Liver (tissue), 9 donors: ENCODE measurements around the gene GLT6D1. TPM values are rescaled to one million over a fixed set of nuclear protein-coding genes. Genes with fewer than 3 reads are reported as not detected.

Experiments used
- DNase-seq: peaks from one replicate; pipeline ENCODE4 v3.0.0-alpha.2; 2017; ENCODE audit warnings: low spot score
- H3K27ac ChIP-seq, 2 donors: one replicate each; pipeline ENCODE4 v1.7.0; 2013; ENCODE audit warnings: inconsistent platforms in 2 of 2, low read length in 2 of 2, control low read depth in 1 of 2, low read depth in 1 of 2, mild to moderate bottlenecking in 1 of 2
- H3K27me3 ChIP-seq, 4 donors: one replicate each; pipeline versions ENCODE4 v1.6.1 to v1.7.0; 2013; ENCODE audit warnings: low read length in 3 of 4, inconsistent platforms in 1 of 4, mild to moderate bottlenecking in 1 of 4, moderate library complexity in 1 of 4; ENCODE audit not compliant: control insufficient read depth in 4 of 4, insufficient read depth in 4 of 4
- H3K36me3 ChIP-seq, 4 donors: one replicate each; pipeline versions ENCODE4 v1.6.1 to v1.7.0; 2013; ENCODE audit warnings: low read length in 3 of 4, mild to moderate bottlenecking in 3 of 4, low read depth in 1 of 4, moderate library complexity in 1 of 4; ENCODE audit not compliant: control insufficient read depth in 4 of 4, insufficient read depth in 3 of 4
- H3K4me1 ChIP-seq, 4 donors: one replicate each; pipeline versions ENCODE4 v1.6.1 to v1.7.0; 2013; ENCODE audit warnings: low read length in 3 of 4, mild to moderate bottlenecking in 3 of 4, moderate library complexity in 1 of 4; ENCODE audit not compliant: control insufficient read depth in 4 of 4, insufficient read depth in 4 of 4
- H3K4me3 ChIP-seq, 3 donors: one replicate each; pipeline versions ENCODE4 v1.6.1 to v1.7.0; 2013; ENCODE audit warnings: low read length in 3 of 3, control low read depth in 1 of 3, low read depth in 1 of 3, mild to moderate bottlenecking in 1 of 3
- H3K9ac ChIP-seq, 2 donors: one replicate each; pipeline ENCODE4 v1.7.0; 2013; ENCODE audit warnings: low read length in 2 of 2, mild to moderate bottlenecking in 2 of 2, moderate library complexity in 2 of 2, control low read depth in 1 of 2, low read depth in 1 of 2
- H3K9me3 ChIP-seq, 4 donors: one replicate each; pipeline versions ENCODE4 v1.6.1 to v1.7.0; 2013; ENCODE audit warnings: low read length in 3 of 4; ENCODE audit not compliant: control insufficient read depth in 4 of 4
- EGR1 ChIP-seq, 2 donors: IDR thresholded peaks; 2 replicates each; pipeline ENCODE4 v1.6.1; 2016 to 2018; ENCODE audit warnings: antibody characterized with exemption in 2 of 2, low read depth in 2 of 2
- FOXA2 ChIP-seq: IDR thresholded peaks from 2 replicates; pipeline ENCODE4 v1.6.1; 2016; ENCODE audit warnings: antibody characterized with exemption
- GABPA ChIP-seq, 2 donors: IDR thresholded peaks in 1 of 2; conservative IDR thresholded peaks in 1 of 2; 2 replicates each; pipeline ENCODE4 v1.6.1; 2016; ENCODE audit warnings: antibody characterized with exemption in 2 of 2, mild to moderate bottlenecking in 1 of 2, moderate library complexity in 1 of 2
- HNF4A ChIP-seq, 2 donors: conservative IDR thresholded peaks; 2 replicates each; pipeline ENCODE4 v1.6.1; 2016; ENCODE audit warnings: antibody characterized with exemption in 2 of 2, mild to moderate bottlenecking in 2 of 2
- JUND ChIP-seq, 2 donors: IDR thresholded peaks; 2 replicates each; pipeline ENCODE4 v1.6.1; 2016; ENCODE audit warnings: antibody characterized with exemption in 2 of 2
- NR2F2 ChIP-seq: IDR thresholded peaks from 2 replicates; pipeline ENCODE4 v1.6.1; 2016; ENCODE audit warnings: antibody characterized with exemption
- RAD21 ChIP-seq, 2 donors: IDR thresholded peaks; 2 replicates each; pipeline ENCODE4 v1.6.1; 2016; ENCODE audit warnings: antibody characterized with exemption in 2 of 2, mild to moderate bottlenecking in 2 of 2
- RXRA ChIP-seq, 2 donors: IDR thresholded peaks; 2 replicates each; pipeline ENCODE4 v1.6.1; 2017 to 2018; ENCODE audit warnings: antibody characterized with exemption in 2 of 2, mild to moderate bottlenecking in 1 of 2
- SP1 ChIP-seq: IDR thresholded peaks from 2 replicates; pipeline ENCODE4 v1.6.1; 2018; ENCODE audit warnings: antibody characterized with exemption, mild to moderate bottlenecking
- TAF1 ChIP-seq: conservative IDR thresholded peaks from 2 replicates; pipeline ENCODE4 v1.6.1; 2016; ENCODE audit warnings: antibody characterized with exemption, mild to moderate bottlenecking
- YY1 ChIP-seq: IDR thresholded peaks from 2 replicates; pipeline ENCODE4 v1.6.1; 2016; ENCODE audit warnings: antibody characterized with exemption, mild to moderate bottlenecking
- WGBS: extraction: QIAGEN DNeasy Blood & Tissue Kit; methylation state at CpG from one replicate; pipeline ENCODE4 v1.1.7; 2013; 5-methylcytosine and 5-hydroxymethylcytosine counted together
- polyA plus RNA-seq, 2 donors: library from polyadenylated mRNA; stranded (reverse) in 1 of 2; unstranded in 1 of 2; fragments of 200-250 nt in 1 of 2; fragments of >200 nt in 1 of 2; fragmentation: Nextera tagmentation in 1 of 2; extraction: Ambion mirVana in 1 of 2; gene quantifications; one replicate each; pipeline versions ENCODE4 v1.2.1 to v1.2.3, GENCODE V29; 2013 to 2015
- total RNA-seq, 2 donors: library from RNA; depleted of rRNA; stranded (reverse); fragments of >200 nt; gene quantifications; one replicate each; pipeline ENCODE4 v1.2.3, GENCODE V29; 2014
- TF ChIP-seq, protein P1 (sequence below): IDR thresholded peaks from 2 replicates; pipeline ENCODE4 v1.6.1; 2016; ENCODE audit warnings: antibody characterized with exemption
- TF ChIP-seq, protein P2 (sequence below): IDR thresholded peaks from 2 replicates; pipeline ENCODE4 v1.6.1; 2016; ENCODE audit warnings: antibody characterized with exemption
- TF ChIP-seq, protein P3 (sequence below): IDR thresholded peaks from 2 replicates; pipeline ENCODE4 v1.6.1; 2016; ENCODE audit warnings: antibody characterized with exemption
- TF ChIP-seq, protein P4 (sequence below): IDR thresholded peaks from 2 replicates; pipeline ENCODE4 v1.6.1; 2016; ENCODE audit warnings: antibody characterized with exemption, mild to moderate bottlenecking
- donor health status: healthy.
- donor health status: healthy.
- donor health status: healthy.
- donor health status: healthy.
- donor health status: healthy.

Gene GLT6D1
- total and polyA plus RNA-seq, 4 donors, result not detected

DNA sequence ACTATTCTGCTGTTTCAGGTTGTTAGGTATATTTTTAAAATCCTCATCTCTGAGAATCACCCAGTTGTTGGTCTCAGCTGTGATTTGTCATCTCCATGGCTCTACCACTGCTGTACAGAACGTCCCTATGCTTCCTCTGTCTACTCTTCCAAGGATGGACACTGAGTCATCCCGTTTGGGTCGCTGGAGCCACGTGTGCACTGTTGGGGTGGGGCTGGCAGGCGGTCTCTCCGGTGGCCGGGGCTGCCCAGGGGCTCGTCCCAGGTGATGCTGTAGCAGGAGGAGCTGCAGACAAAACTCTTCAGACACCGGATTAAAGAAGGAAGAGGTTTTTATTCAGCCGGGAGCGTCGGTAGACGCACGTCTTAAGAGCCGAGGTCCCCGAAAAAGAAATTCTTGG lies 40.7 kb upstream of the GLT6D1 start:
- DNase-seq, result no peak
- no peaks in the 10 kb centered on the region for H3K9me3 ChIP-seq
- H3K27ac ChIP-seq, result no peak overlapping the region
- no peaks in the 10 kb centered on the region for H3K36me3 ChIP-seq
- TF ChIP-seq HNF4A (conservative IDR thresholded peaks at IDR 0.05), result no peak
- TF ChIP-seq NR2F2, result no peak
- no peaks in the 10 kb centered on the region for H3K27me3 ChIP-seq
- 74% methylated on average over 16 of the region's 16 CpGs for WGBS
- H3K4me1 ChIP-seq, result no peaks in the 10 kb centered on the region
- no peak overlapping the region for H3K4me3 ChIP-seq
- H3K9ac ChIP-seq, result no peak overlapping the region

DNA sequence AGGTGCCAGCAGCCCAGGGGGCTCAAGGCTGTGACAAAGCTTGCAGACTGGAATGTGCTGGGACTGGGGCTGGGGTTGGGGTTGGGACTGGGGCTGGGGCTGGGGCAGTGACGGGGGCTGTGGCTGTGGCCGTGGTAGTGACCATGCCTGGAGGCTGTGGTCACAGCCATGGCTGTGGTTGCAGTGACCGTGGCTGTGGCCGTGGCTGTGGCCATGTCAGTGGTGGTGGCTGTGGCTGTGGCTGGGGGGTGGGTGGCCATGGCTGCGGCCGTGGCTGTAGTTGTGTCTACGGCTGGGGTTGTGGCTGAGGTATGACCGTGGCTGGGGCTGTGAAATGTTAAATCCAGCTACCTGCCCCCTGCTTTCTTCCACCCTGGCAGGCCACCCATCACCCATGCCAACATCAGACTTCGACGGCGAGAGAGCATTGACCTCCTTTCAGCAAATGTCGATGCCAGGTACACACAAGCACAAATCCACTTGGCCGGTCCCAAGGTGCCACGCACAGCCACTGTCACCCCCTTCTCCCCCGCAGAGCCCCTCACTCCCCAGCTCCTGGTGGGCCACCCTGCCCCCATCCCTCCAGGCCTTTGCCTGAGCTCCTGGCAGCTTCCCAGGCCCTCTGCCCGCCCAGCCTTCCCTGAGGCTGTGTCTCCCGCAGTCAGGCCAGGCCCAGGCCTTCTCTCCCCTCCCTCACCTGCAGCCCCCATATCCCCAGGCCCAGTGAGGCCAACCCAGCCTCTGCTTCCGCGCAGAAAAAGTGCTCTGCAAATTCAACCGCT lies 39.1 kb upstream of the GLT6D1 start:
- no peaks in the 10 kb centered on the region for H3K36me3 ChIP-seq
- H3K9ac ChIP-seq, result no peak overlapping the region
- H3K9me3 ChIP-seq, result no peaks in the 10 kb centered on the region
- H3K27me3 ChIP-seq, result no peaks in the 10 kb centered on the region
- no peak for TF ChIP-seq TAF1
- TF ChIP-seq YY1, result no peak
- TF ChIP-seq, protein P1, sequence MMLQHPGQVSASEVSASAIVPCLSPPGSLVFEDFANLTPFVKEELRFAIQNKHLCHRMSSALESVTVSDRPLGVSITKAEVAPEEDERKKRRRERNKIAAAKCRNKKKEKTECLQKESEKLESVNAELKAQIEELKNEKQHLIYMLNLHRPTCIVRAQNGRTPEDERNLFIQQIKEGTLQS, result no peak
- no peak for TF ChIP-seq RXRA (IDR thresholded peaks at IDR 0.05)
- H3K4me1 ChIP-seq, result no peaks in the 10 kb centered on the region
- DNase-seq, result no peak
- H3K27ac ChIP-seq, result no peak overlapping the region
- H3K4me3 ChIP-seq, result no peak overlapping the region
- WGBS, result 89% methylated on average over 20 of the region's 20 CpGs

DNA sequence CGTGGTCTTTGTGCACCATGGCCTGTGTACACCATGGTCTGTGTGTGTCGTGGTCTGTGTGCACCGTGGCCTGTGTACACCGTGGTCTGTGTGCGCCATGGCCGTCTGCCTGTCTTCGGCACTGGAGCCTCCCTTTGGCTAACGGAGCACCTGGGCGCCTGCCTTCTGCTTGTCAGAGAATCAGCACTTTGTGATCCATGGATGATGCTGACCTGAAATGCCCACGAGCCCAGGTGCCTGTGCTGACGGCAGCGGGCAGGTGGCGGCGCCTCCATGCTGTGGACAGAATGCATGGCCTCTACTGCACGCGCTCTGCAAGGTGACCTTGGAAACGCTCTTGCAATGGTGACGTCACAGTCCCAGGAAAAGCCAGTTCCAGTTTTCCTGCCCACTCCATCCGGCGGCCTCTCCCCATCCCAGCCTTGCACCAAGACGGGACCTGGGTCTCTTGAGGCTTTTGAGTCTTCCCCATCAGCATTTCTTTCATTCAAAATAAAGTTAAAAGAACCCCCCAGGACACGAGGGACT lies 38.4 kb upstream of the GLT6D1 start:
- Histone ChIP-seq H3K4me1 (no peaks in the 10 kb centered on the region), H3K27ac (no peak overlapping the region), H3K9me3 (no peaks in the 10 kb centered on the region), H3K9ac (no peak overlapping the region), H3K36me3 (no peaks in the 10 kb centered on the region), H3K27me3 (no peaks in the 10 kb centered on the region), H3K4me3 (no peak overlapping the region)
- TF ChIP-seq, protein P2, sequence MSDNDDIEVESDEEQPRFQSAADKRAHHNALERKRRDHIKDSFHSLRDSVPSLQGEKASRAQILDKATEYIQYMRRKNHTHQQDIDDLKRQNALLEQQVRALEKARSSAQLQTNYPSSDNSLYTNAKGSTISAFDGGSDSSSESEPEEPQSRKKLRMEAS, result no peak
- TF ChIP-seq RAD21 (IDR thresholded peaks at IDR 0.05), result no peak
- TF ChIP-seq YY1, result no peak
- TF ChIP-seq GABPA (IDR thresholded peaks at IDR 0.05 in 1 of 2, conservative IDR thresholded peaks at IDR 0.05 in 1 of 2), result no peak
- no peak for TF ChIP-seq FOXA2
- TF ChIP-seq TAF1, result no peak
- TF ChIP-seq, protein P3, sequence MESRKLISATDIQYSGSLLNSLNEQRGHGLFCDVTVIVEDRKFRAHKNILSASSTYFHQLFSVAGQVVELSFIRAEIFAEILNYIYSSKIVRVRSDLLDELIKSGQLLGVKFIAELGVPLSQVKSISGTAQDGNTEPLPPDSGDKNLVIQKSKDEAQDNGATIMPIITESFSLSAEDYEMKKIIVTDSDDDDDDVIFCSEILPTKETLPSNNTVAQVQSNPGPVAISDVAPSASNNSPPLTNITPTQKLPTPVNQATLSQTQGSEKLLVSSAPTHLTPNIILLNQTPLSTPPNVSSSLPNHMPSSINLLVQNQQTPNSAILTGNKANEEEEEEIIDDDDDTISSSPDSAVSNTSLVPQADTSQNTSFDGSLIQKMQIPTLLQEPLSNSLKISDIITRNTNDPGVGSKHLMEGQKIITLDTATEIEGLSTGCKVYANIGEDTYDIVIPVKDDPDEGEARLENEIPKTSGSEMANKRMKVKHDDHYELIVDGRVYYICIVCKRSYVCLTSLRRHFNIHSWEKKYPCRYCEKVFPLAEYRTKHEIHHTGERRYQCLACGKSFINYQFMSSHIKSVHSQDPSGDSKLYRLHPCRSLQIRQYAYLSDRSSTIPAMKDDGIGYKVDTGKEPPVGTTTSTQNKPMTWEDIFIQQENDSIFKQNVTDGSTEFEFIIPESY, result no peak
- TF ChIP-seq EGR1 (IDR thresholded peaks at IDR 0.05; ENCODE audit: low read depth in 2 of 2), result no peak
- TF ChIP-seq, protein P1, result no peak
- TF ChIP-seq, protein P4, sequence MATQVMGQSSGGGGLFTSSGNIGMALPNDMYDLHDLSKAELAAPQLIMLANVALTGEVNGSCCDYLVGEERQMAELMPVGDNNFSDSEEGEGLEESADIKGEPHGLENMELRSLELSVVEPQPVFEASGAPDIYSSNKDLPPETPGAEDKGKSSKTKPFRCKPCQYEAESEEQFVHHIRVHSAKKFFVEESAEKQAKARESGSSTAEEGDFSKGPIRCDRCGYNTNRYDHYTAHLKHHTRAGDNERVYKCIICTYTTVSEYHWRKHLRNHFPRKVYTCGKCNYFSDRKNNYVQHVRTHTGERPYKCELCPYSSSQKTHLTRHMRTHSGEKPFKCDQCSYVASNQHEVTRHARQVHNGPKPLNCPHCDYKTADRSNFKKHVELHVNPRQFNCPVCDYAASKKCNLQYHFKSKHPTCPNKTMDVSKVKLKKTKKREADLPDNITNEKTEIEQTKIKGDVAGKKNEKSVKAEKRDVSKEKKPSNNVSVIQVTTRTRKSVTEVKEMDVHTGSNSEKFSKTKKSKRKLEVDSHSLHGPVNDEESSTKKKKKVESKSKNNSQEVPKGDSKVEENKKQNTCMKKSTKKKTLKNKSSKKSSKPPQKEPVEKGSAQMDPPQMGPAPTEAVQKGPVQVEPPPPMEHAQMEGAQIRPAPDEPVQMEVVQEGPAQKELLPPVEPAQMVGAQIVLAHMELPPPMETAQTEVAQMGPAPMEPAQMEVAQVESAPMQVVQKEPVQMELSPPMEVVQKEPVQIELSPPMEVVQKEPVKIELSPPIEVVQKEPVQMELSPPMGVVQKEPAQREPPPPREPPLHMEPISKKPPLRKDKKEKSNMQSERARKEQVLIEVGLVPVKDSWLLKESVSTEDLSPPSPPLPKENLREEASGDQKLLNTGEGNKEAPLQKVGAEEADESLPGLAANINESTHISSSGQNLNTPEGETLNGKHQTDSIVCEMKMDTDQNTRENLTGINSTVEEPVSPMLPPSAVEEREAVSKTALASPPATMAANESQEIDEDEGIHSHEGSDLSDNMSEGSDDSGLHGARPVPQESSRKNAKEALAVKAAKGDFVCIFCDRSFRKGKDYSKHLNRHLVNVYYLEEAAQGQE, result no peak
- no peak for TF ChIP-seq SP1
- TF ChIP-seq JUND (IDR thresholded peaks at IDR 0.05), result no peak
- no peak for DNase-seq
- WGBS, result 81% methylated on average over 22 of the region's 22 CpGs
